Measurements from ENCODE around the gene MT1H. TPM values are rescaled to one million over a fixed set of nuclear protein-coding genes. Genes with fewer than 3 reads are reported as not detected.
"Not testable (repeated sequence)": the region's sequence is repeated elsewhere in the genome, so short reads cannot be mapped to it uniquely, and the experiment has no call there.

The MT1H gene
- total RNA-seq, 1 experiment from 2014 or later, result not detected

GRCh38 chr16:56713794-56714193 is 44.2 kb downstream of the MT1H start:
- POLR2A ChIA-PET (ENCODE audit: unreplicated experiment), result no interaction called here
- no TSS peak for BruUV-seq (replicated peaks)

DNA sequence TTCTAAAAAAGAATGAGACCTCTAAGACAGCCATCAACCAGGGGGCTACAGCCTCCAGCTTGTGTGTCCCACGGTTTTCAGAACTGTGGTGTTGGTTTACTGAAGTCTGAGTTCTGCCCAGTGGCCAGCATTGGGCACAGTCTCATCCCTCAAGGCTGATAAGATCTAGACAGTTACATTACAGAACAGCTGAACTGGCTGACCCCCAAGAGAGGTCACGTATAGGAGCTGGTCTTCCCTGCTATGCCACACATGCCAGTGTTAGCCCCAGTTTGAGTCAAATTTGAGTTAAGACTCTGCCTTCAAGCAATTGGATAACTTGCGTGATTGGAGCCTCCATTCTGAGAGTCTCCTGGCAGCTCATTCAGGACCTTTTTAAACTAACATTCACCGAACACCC is 45.5 kb downstream of the MT1H start:
- Histone ChIP-seq H3F3A (ENCODE audit: insufficient read depth, low read depth) (no peaks in the 10 kb centered on the region), H3K79me2 (ENCODE audit: low read depth) (no peaks in the 10 kb centered on the region), H3K36me3 (ENCODE audit: low read depth) (no peaks in the 10 kb centered on the region), H3K27ac (no peak overlapping the region), H2AFZ (no peak overlapping the region), H4K20me1 (ENCODE audit: insufficient read depth) (no peaks in the 10 kb centered on the region), H3K4me2 (no peak overlapping the region), H3K4me3 (no peak overlapping the region), H3K9me3 (ENCODE audit: insufficient read depth, low read depth) (no peaks in the 10 kb centered on the region), H3K27me3 (ENCODE audit: insufficient read depth, low read depth) (no peaks in the 10 kb centered on the region), H3K4me1 (replicated peaks; ENCODE audit: insufficient read depth) (no peaks in the 10 kb centered on the region), H3K9me2 (ENCODE audit: insufficient read depth) (no peaks in the 10 kb centered on the region; the same call in 1 of the 2 replicates)
- CTCF ChIA-PET, result no interaction called here
- POLR2A ChIA-PET (ENCODE audit: unreplicated experiment), result no interaction called here
- intact Hi-C loops (cut with micrococcal nuclease; ENCODE audit: unreplicated experiment), result no loop called here
- DNase-seq, result no peak
- TF ChIP-seq, protein P1, sequence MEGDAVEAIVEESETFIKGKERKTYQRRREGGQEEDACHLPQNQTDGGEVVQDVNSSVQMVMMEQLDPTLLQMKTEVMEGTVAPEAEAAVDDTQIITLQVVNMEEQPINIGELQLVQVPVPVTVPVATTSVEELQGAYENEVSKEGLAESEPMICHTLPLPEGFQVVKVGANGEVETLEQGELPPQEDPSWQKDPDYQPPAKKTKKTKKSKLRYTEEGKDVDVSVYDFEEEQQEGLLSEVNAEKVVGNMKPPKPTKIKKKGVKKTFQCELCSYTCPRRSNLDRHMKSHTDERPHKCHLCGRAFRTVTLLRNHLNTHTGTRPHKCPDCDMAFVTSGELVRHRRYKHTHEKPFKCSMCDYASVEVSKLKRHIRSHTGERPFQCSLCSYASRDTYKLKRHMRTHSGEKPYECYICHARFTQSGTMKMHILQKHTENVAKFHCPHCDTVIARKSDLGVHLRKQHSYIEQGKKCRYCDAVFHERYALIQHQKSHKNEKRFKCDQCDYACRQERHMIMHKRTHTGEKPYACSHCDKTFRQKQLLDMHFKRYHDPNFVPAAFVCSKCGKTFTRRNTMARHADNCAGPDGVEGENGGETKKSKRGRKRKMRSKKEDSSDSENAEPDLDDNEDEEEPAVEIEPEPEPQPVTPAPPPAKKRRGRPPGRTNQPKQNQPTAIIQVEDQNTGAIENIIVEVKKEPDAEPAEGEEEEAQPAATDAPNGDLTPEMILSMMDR (conservative IDR thresholded peaks at IDR 0.05), result no peak
- TF ChIP-seq EZH2 (IDR thresholded peaks at IDR 0.05; ENCODE audit: low read depth), result no peak
- BruUV-seq (replicated peaks), result no TSS peak

More at GRCh38 chr16:56713794-56714193, 44.2 kb downstream of the MT1H start:
- no peak overlapping the region for H3K4me2 ChIP-seq
- no peaks in the 10 kb centered on the region; the same call in 1 of the 2 replicates for H3K9me2 ChIP-seq (ENCODE audit: insufficient read depth)
- TF ChIP-seq, protein P1 (conservative IDR thresholded peaks at IDR 0.05), result no peak
- TF ChIP-seq EZH2 (IDR thresholded peaks at IDR 0.05; ENCODE audit: low read depth), result no peak
- no peaks in the 10 kb centered on the region for H4K20me1 ChIP-seq (ENCODE audit: insufficient read depth)
- no peaks in the 10 kb centered on the region for H3K4me1 ChIP-seq (replicated peaks; ENCODE audit: insufficient read depth)
- H3K27ac ChIP-seq, result no peak overlapping the region
- CTCF ChIA-PET, result no interaction called here
- H3K27me3 ChIP-seq (ENCODE audit: insufficient read depth, low read depth), result no peaks in the 10 kb centered on the region
- no peak overlapping the region for H2AFZ ChIP-seq
- H3K4me3 ChIP-seq, result no peak overlapping the region
- H3K9me3 ChIP-seq (ENCODE audit: insufficient read depth, low read depth), result no peaks in the 10 kb centered on the region
- no peaks in the 10 kb centered on the region for H3K79me2 ChIP-seq (ENCODE audit: low read depth)
- intact Hi-C loops (cut with micrococcal nuclease; ENCODE audit: unreplicated experiment), result no loop called here
- H3F3A ChIP-seq (ENCODE audit: insufficient read depth, low read depth), result no peaks in the 10 kb centered on the region
- no peaks in the 10 kb centered on the region for H3K36me3 ChIP-seq (ENCODE audit: low read depth)
- no peak for DNase-seq

GRCh38 chr16:56716761-56717160 is 47.1 kb downstream of the MT1H start:
- H3K4me1 ChIP-seq (replicated peaks; ENCODE audit: insufficient read depth), result no peaks in the 10 kb centered on the region
- intact Hi-C loops (cut with micrococcal nuclease; ENCODE audit: unreplicated experiment), result no loop called here
- POLR2A ChIA-PET (ENCODE audit: unreplicated experiment), result no interaction called here
- no peaks in the 10 kb centered on the region for H4K20me1 ChIP-seq (ENCODE audit: insufficient read depth)
- no peak for TF ChIP-seq EZH2 (IDR thresholded peaks at IDR 0.05; ENCODE audit: low read depth)
- TF ChIP-seq, protein P1 (conservative IDR thresholded peaks at IDR 0.05), result no peak
- no peaks in the 10 kb centered on the region; the same call in 1 of the 2 replicates for H3K9me2 ChIP-seq (ENCODE audit: insufficient read depth)
- no peaks in the 10 kb centered on the region for H3K79me2 ChIP-seq (ENCODE audit: low read depth)
- H2AFZ ChIP-seq, result no peak overlapping the region
- no peaks in the 10 kb centered on the region for H3K27me3 ChIP-seq (ENCODE audit: insufficient read depth, low read depth)
- H3K4me2 ChIP-seq, result no peak overlapping the region
- H3F3A ChIP-seq (ENCODE audit: insufficient read depth, low read depth), result no peaks in the 10 kb centered on the region
- CTCF ChIA-PET, result interaction anchor here (0.5 kb wide), 1 partner anchor 14 kb away, joined by 3 read pairs; no protein-coding TSS in a partner anchor
- no peaks in the 10 kb centered on the region for H3K36me3 ChIP-seq (ENCODE audit: low read depth)
- no peaks in the 10 kb centered on the region for H3K9me3 ChIP-seq (ENCODE audit: insufficient read depth, low read depth)
- no peak overlapping the region for H3K4me3 ChIP-seq
- H3K27ac ChIP-seq, result no peak overlapping the region
- BruUV-seq (replicated peaks), result no TSS peak
- DNase-seq, result no peak

GRCh38 chr16:56717532-56717931 is 47.9 kb downstream of the MT1H start:
- BruUV-seq (replicated peaks); POLR2A ChIA-PET (ENCODE audit: unreplicated experiment): not testable (repeated sequence)

More at GRCh38 chr16:56717532-56717931, 47.9 kb downstream of the MT1H start:
- intact Hi-C loops (cut with micrococcal nuclease; ENCODE audit: unreplicated experiment); H3K27me3 ChIP-seq (ENCODE audit: insufficient read depth, low read depth); H3K79me2 ChIP-seq (ENCODE audit: low read depth); H3F3A ChIP-seq (ENCODE audit: insufficient read depth, low read depth); H2AFZ ChIP-seq; H3K4me1 ChIP-seq (replicated peaks; ENCODE audit: insufficient read depth); H3K36me3 ChIP-seq (ENCODE audit: low read depth); H3K9me2 ChIP-seq (ENCODE audit: insufficient read depth); CTCF ChIA-PET; H3K27ac ChIP-seq; DNase-seq; H3K9me3 ChIP-seq (ENCODE audit: insufficient read depth, low read depth); H3K4me2 ChIP-seq; H3K4me3 ChIP-seq; H4K20me1 ChIP-seq (ENCODE audit: insufficient read depth): not testable (repeated sequence)

Measured in PC-9 (cell line).